ENCODE measurements around the gene MAPKAP1.

Gene MAPKAP1

DNA sequence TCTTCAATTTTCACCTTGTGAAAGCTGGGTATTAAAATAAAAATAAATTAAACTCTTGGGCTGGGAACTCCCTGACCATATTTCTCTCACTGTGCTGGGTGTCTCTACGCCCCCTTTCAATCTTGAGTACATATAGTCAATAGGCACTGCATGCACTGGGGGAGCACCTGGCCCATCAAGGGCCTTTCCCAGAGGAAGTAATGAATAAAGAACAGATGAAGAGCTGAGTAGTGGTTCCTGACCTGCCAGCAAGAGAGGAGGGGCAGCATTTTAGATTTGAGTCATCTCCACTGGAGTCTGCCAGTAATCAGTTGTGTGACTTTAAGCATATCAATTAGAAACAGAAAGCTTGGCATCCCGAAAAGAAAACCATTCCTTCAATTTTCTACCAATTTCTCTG is 6.2 kb downstream of the MAPKAP1 start:
- TF ChIP-seq, protein P1, sequence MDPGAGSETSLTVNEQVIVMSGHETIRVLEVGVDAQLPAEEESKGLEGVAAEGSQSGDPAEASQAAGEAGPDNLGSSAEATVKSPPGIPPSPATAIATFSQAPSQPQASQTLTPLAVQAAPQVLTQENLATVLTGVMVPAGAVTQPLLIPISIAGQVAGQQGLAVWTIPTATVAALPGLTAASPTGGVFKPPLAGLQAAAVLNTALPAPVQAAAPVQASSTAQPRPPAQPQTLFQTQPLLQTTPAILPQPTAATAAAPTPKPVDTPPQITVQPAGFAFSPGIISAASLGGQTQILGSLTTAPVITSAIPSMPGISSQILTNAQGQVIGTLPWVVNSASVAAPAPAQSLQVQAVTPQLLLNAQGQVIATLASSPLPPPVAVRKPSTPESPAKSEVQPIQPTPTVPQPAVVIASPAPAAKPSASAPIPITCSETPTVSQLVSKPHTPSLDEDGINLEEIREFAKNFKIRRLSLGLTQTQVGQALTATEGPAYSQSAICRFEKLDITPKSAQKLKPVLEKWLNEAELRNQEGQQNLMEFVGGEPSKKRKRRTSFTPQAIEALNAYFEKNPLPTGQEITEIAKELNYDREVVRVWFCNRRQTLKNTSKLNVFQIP (CRISPR knock-in tag; IDR thresholded peaks at IDR 0.05; ENCODE audit: borderline replicate concordance, low read depth): no peak
- TF ChIP-seq TCF4 (CRISPR knock-in tag; IDR thresholded peaks at IDR 0.05; ENCODE audit: borderline replicate concordance): no peak
- TF ChIP-seq BACH2 (CRISPR knock-in tag; IDR thresholded peaks at IDR 0.05; ENCODE audit: borderline replicate concordance): no peak
- TF ChIP-seq, protein P2, sequence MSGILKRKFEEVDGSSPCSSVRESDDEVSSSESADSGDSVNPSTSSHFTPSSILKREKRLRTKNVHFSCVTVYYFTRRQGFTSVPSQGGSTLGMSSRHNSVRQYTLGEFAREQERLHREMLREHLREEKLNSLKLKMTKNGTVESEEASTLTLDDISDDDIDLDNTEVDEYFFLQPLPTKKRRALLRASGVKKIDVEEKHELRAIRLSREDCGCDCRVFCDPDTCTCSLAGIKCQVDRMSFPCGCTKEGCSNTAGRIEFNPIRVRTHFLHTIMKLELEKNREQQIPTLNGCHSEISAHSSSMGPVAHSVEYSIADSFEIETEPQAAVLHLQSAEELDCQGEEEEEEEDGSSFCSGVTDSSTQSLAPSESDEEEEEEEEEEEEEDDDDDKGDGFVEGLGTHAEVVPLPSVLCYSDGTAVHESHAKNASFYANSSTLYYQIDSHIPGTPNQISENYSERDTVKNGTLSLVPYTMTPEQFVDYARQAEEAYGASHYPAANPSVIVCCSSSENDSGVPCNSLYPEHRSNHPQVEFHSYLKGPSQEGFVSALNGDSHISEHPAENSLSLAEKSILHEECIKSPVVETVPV (CRISPR knock-in tag; IDR thresholded peaks at IDR 0.05): no peak
- TF ChIP-seq ZC3H10 (CRISPR knock-in tag; IDR thresholded peaks at IDR 0.05): no peak
- TF ChIP-seq ZNF565 (CRISPR knock-in tag; conservative IDR thresholded peaks at IDR 0.05; ENCODE audit: low read depth): no peak
- ATAC-seq: peak; percentile 60

DNA sequence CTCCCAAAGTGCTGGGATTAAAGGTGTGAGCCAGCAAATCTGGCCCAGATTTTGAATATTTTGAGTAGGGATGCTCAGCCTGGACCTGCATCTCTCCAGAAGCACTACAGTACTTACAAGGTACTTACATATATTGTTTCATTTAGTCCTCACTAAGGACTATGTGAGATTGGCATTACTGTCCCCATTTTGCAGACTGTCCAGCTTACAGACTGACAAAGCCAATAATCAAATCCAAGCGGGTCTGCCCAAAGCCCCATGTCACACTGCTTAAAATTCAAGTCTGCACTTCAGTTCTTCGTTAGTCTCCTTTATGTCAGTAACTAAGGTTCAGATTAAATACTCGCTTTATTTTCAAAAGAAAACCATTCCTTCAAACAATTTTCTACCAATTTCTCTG is 7.1 kb downstream of the MAPKAP1 start:
- no peak for ATAC-seq
- TF ChIP-seq CSDC2 (CRISPR knock-in tag; IDR thresholded peaks at IDR 0.05) (no peak), ZC3H10 (CRISPR knock-in tag; IDR thresholded peaks at IDR 0.05) (no peak), TCF4 (CRISPR knock-in tag; IDR thresholded peaks at IDR 0.05; ENCODE audit: borderline replicate concordance) (no peak), ZFP30 (CRISPR knock-in tag; IDR thresholded peaks at IDR 0.05) (no peak), RARB (CRISPR knock-in tag; IDR thresholded peaks at IDR 0.05) (no peak), ISL1 (CRISPR knock-in tag; IDR thresholded peaks at IDR 0.05) (no peak), TOX (CRISPR knock-in tag; IDR thresholded peaks at IDR 0.05; ENCODE audit: borderline replicate concordance) (no peak), ARNTL (CRISPR knock-in tag; IDR thresholded peaks at IDR 0.05; ENCODE audit: borderline replicate concordance, low read depth) (no peak), ZNF8 (CRISPR knock-in tag; IDR thresholded peaks at IDR 0.05) (no peak), OSR1 (CRISPR knock-in tag; IDR thresholded peaks at IDR 0.05) (no peak), ZNF565 (CRISPR knock-in tag; conservative IDR thresholded peaks at IDR 0.05; ENCODE audit: low read depth) (no peak), SNAI2 (CRISPR knock-in tag; IDR thresholded peaks at IDR 0.05) (no peak), ZNF70 (CRISPR knock-in tag; IDR thresholded peaks at IDR 0.05) (no peak), GLIS3 (CRISPR knock-in tag; IDR thresholded peaks at IDR 0.05) (no peak), BACH2 (CRISPR knock-in tag; IDR thresholded peaks at IDR 0.05; ENCODE audit: borderline replicate concordance) (no peak), ESRRG (CRISPR knock-in tag; IDR thresholded peaks at IDR 0.05) (no peak)
- TF ChIP-seq, protein P3, sequence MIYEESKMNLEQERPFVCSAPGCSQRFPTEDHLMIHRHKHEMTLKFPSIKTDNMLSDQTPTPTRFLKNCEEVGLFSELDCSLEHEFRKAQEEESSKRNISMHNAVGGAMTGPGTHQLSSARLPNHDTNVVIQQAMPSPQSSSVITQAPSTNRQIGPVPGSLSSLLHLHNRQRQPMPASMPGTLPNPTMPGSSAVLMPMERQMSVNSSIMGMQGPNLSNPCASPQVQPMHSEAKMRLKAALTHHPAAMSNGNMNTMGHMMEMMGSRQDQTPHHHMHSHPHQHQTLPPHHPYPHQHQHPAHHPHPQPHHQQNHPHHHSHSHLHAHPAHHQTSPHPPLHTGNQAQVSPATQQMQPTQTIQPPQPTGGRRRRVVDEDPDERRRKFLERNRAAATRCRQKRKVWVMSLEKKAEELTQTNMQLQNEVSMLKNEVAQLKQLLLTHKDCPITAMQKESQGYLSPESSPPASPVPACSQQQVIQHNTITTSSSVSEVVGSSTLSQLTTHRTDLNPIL (CRISPR knock-in tag; IDR thresholded peaks at IDR 0.05; ENCODE audit: low read depth): no peak
- TF ChIP-seq, protein P4, sequence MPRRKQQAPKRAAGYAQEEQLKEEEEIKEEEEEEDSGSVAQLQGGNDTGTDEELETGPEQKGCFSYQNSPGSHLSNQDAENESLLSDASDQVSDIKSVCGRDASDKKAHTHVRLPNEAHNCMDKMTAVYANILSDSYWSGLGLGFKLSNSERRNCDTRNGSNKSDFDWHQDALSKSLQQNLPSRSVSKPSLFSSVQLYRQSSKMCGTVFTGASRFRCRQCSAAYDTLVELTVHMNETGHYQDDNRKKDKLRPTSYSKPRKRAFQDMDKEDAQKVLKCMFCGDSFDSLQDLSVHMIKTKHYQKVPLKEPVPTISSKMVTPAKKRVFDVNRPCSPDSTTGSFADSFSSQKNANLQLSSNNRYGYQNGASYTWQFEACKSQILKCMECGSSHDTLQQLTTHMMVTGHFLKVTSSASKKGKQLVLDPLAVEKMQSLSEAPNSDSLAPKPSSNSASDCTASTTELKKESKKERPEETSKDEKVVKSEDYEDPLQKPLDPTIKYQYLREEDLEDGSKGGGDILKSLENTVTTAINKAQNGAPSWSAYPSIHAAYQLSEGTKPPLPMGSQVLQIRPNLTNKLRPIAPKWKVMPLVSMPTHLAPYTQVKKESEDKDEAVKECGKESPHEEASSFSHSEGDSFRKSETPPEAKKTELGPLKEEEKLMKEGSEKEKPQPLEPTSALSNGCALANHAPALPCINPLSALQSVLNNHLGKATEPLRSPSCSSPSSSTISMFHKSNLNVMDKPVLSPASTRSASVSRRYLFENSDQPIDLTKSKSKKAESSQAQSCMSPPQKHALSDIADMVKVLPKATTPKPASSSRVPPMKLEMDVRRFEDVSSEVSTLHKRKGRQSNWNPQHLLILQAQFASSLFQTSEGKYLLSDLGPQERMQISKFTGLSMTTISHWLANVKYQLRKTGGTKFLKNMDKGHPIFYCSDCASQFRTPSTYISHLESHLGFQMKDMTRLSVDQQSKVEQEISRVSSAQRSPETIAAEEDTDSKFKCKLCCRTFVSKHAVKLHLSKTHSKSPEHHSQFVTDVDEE (CRISPR knock-in tag; IDR thresholded peaks at IDR 0.05): no peak
- TF ChIP-seq, protein P1 (CRISPR knock-in tag; IDR thresholded peaks at IDR 0.05; ENCODE audit: borderline replicate concordance, low read depth): no peak

DNA sequence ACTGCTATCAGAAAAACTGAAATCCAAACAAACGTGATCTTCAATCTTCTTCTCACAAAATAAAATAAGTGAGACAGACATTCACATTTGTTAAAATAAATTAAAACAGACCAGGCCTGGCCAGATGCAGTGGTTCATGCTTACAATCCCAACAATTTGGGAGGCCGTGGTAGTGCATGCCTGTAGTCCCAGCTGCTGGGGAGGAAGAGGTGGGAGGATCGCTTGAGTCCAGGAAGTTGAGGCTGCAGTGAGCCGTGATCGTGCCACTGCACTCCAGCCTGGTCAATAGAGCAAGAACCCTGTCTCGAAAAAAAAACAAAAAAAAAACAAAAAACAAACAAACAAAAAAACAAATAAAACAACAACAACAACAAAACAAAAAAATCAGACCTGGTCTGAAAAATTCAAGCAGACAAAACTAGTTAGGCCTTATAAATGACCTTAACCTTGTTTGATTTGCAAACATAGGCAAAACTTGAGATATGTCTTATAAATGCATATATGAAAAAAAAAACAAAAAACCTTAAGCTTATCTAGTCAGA is 10.8 kb downstream of the MAPKAP1 start:
- ATAC-seq: no peak
- TF ChIP-seq SNAI2 (CRISPR knock-in tag; IDR thresholded peaks at IDR 0.05) (no peak), ZNF70 (CRISPR knock-in tag; IDR thresholded peaks at IDR 0.05) (no peak), GLIS3 (CRISPR knock-in tag; IDR thresholded peaks at IDR 0.05) (no peak), BACH2 (CRISPR knock-in tag; IDR thresholded peaks at IDR 0.05; ENCODE audit: borderline replicate concordance) (no peak), TOX (CRISPR knock-in tag; IDR thresholded peaks at IDR 0.05; ENCODE audit: borderline replicate concordance) (no peak), OSR1 (CRISPR knock-in tag; IDR thresholded peaks at IDR 0.05) (no peak), ZFP3 (CRISPR knock-in tag; IDR thresholded peaks at IDR 0.05) (no peak), CSDC2 (CRISPR knock-in tag; IDR thresholded peaks at IDR 0.05) (no peak), TCF4 (CRISPR knock-in tag; IDR thresholded peaks at IDR 0.05; ENCODE audit: borderline replicate concordance) (no peak), ZC3H10 (CRISPR knock-in tag; IDR thresholded peaks at IDR 0.05) (no peak), ZNF565 (CRISPR knock-in tag; conservative IDR thresholded peaks at IDR 0.05; ENCODE audit: low read depth) (no peak)
- TF ChIP-seq, protein P2 (CRISPR knock-in tag; IDR thresholded peaks at IDR 0.05): no peak
- TF ChIP-seq, protein P5, sequence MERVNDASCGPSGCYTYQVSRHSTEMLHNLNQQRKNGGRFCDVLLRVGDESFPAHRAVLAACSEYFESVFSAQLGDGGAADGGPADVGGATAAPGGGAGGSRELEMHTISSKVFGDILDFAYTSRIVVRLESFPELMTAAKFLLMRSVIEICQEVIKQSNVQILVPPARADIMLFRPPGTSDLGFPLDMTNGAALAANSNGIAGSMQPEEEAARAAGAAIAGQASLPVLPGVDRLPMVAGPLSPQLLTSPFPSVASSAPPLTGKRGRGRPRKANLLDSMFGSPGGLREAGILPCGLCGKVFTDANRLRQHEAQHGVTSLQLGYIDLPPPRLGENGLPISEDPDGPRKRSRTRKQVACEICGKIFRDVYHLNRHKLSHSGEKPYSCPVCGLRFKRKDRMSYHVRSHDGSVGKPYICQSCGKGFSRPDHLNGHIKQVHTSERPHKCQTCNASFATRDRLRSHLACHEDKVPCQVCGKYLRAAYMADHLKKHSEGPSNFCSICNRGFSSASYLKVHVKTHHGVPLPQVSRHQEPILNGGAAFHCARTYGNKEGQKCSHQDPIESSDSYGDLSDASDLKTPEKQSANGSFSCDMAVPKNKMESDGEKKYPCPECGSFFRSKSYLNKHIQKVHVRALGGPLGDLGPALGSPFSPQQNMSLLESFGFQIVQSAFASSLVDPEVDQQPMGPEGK (CRISPR knock-in tag; IDR thresholded peaks at IDR 0.05; ENCODE audit: borderline replicate concordance): no peak
- TF ChIP-seq, protein P1 (CRISPR knock-in tag; IDR thresholded peaks at IDR 0.05; ENCODE audit: borderline replicate concordance, low read depth): no peak
